ENCODE results near the gene MAP3K12.

DNA sequence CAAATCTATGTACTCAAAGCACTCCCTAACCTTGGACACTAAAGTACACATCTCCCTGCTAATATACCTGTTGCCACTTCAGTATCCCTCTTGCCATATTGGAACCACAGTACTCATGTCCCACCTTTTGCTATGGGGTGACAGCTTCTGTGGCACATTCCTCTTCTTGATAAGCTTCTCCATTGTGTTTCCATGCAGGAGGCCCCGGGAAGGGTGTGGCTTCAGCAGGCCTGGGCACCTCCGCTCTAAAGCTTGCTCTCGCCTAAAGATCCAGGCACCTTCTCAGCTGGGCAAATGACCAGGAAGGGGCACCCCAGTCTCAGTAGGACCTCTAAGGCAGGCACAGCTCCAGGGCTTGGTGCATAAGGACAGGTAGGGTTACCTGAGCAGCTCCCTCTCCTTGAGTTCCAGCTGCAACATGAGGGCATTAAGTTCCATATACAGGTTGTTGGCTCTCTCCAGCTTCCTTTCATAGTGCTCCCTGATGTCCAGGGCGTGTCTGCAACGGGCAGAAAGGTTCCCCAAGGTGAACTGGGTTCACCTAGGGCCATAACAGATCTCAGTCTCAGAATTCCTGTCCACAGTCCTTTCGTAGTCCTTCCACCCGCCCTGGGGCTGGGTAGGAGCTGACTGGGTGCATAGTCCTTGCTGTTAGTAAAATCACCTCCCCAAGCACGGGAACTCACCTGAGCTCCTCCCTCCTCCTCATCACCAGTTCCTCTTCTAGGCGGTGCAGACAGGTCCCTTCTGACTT, 15.9 kb downstream of the MAP3K12 start:
- TF ChIP-seq L3MBTL2 (conservative IDR thresholded peaks at IDR 0.05) (no peak), ELF4 (IDR thresholded peaks at IDR 0.05) (no peak), FOXA1 (IDR thresholded peaks at IDR 0.05) (no peak), FOXK2 (IDR thresholded peaks at IDR 0.05) (no peak), ZNF384 (IDR thresholded peaks at IDR 0.05) (no peak), FOXM1 (IDR thresholded peaks at IDR 0.05; ENCODE audit: borderline replicate concordance) (no peak), SP1 (IDR thresholded peaks at IDR 0.05) (no peak), ARNT (IDR thresholded peaks at IDR 0.05) (no peak), HDGF (IDR thresholded peaks at IDR 0.05; ENCODE audit: borderline replicate concordance) (no peak)
- TF ChIP-seq, protein P1, sequence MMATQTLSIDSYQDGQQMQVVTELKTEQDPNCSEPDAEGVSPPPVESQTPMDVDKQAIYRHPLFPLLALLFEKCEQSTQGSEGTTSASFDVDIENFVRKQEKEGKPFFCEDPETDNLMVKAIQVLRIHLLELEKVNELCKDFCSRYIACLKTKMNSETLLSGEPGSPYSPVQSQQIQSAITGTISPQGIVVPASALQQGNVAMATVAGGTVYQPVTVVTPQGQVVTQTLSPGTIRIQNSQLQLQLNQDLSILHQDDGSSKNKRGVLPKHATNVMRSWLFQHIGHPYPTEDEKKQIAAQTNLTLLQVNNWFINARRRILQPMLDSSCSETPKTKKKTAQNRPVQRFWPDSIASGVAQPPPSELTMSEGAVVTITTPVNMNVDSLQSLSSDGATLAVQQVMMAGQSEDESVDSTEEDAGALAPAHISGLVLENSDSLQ (IDR thresholded peaks at IDR 0.05) = no peak
